Right lobe of liver (tissue), 4 donors: ENCODE data around the gene WIPF2.

Source experiments
- CTCF ChIP-seq, 4 donors: fragments of 200-600 bp in 3 of 4; fragments of 450-650 bp in 1 of 4; IDR thresholded peaks; one replicate each; pipeline versions ENCODE4 v1.5.1 to v1.8.0; 2016 to 2022; ENCODE audit warnings: antibody characterized with exemption in 4 of 4, mild to moderate bottlenecking in 2 of 4
- POLR2A ChIP-seq: fragments of 450-650 bp; IDR thresholded peaks from one replicate; pipeline ENCODE4 v1.6.1; 2017; ENCODE audit warnings: antibody characterized with exemption, mild to moderate bottlenecking
- donor health status: DM: no; HTN: no; CAD: no.
- donor health status: DM: no; HTN: no; CAD: no.
- donor health status: DM: no; HTN: yes; CAD: no.

DNA sequence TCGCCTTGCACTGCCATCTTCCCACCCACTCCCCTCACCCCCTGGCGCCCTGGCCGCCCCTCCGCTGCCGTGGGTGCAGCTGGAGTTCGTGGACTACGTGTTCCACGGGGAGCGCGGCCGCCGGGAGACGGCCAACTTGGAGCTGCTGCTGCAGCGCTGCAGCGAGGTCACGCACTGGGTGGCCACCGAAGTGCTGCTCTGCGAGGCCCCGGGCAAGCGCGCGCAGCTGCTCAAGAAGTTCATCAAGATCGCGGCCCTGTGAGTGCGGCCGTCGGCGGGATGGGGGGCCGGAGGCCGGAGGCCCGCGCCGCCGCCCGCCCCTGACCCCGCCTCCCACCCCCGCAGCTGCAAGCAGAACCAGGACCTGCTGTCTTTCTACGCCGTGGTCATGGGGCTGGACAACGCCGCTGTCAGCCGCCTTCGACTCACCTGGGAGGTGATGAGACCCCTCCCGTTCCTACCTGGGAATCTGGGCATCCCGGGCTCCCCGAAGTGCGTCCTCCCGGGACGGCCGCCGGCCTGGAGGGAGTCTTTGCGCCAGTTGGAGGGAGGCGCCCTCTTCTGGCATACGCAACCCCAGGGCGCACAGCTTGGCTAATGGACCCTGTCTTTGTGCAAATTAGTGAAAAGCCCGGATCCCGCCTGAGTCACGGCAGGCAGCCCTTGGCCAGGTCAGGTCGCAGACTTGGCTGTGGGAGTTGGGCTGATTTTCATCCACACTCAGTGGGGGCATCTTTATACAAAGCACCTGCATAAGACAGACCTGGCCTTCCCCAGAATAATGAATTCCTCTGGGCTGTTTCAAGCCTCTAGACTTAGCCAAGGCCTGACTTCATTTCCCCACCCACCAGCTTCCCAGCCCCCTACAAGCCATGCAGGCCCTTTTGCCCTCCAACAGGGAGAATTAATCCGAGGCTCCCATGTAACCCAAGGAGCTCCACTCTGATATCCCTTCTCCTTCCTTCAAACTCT lies 27.6 kb upstream of the WIPF2 start:
- no peak for TF ChIP-seq POLR2A
- peak; percentile 53 to 81 (median 79) for TF ChIP-seq CTCF (IDR thresholded peaks at IDR 0.05)
